SU-DHL-6 (cell line): ENCODE results near the gene HIVEP3.

Experiments
- H2AFZ ChIP-seq: fragments of 200-600 bp; sonication (generic); 2 replicates; pipeline ENCODE4 v1.6.1; 2014; ENCODE audit warnings: low read depth, mild to moderate bottlenecking, moderate library complexity, mixed read lengths, antibody characterized with exemption, low read length; ENCODE audit not compliant: severe bottlenecking
- H3F3A ChIP-seq: fragments of 200-600 bp; shearing (Covaris generic); 2 replicates; pipeline ENCODE4 v1.6.0; 2016; ENCODE audit warnings: antibody characterized with exemption, mild to moderate bottlenecking; ENCODE audit not compliant: insufficient read depth
- H3K27ac ChIP-seq: fragments of 200-600 bp; sonication (generic); 2 replicates; pipeline ENCODE4 v1.5.1; 2016; ENCODE audit warnings: low read depth, mild to moderate bottlenecking, low read length, moderate library complexity, mixed read lengths
- H3K27me3 ChIP-seq: fragments of 200-600 bp; sonication (generic), shearing (Covaris generic); 2 replicates; pipeline ENCODE4 v1.6.0; 2014; ENCODE audit warnings: mild to moderate bottlenecking, low read length
- H3K36me3 ChIP-seq: fragments of 200-600 bp; sonication (generic); 2 replicates; pipeline ENCODE4 v1.6.1; 2014; ENCODE audit warnings: mild to moderate bottlenecking, low read length, mixed read lengths
- H3K4me2 ChIP-seq: fragments of 300-600, 200-600 bp; shearing (Covaris generic), sonication (generic); 2 replicates; pipeline ENCODE4 v1.6.0; 2014; ENCODE audit warnings: low read length, low read depth, mild to moderate bottlenecking; ENCODE audit not compliant: poor library complexity, severe bottlenecking
- H3K4me3 ChIP-seq: fragments of 200-600 bp; sonication (generic); 2 replicates; pipeline ENCODE4 v1.5.1; 2014; ENCODE audit warnings: antibody characterized with exemption, low read length, mild to moderate bottlenecking, mixed read lengths; ENCODE audit not compliant: insufficient read depth, poor library complexity, severe bottlenecking
- H3K79me2 ChIP-seq: fragments of 200-600 bp; sonication (generic); 2 replicates; pipeline ENCODE4 v1.6.1; 2014; ENCODE audit warnings: mild to moderate bottlenecking, low read length, moderate library complexity; ENCODE audit not compliant: insufficient read depth
- H3K9ac ChIP-seq: fragments of 200-600 bp; sonication (generic); 2 replicates; pipeline ENCODE4 v1.7.0; 2014; ENCODE audit warnings: mild to moderate bottlenecking, low read length
- H3K9me2 ChIP-seq: fragments of 200-600 bp; sonication (generic); replicated peaks from 2 replicates; pipeline ENCODE4 v1.6.1; 2014; ENCODE audit warnings: low read length; ENCODE audit not compliant: insufficient read depth
- H3K9me3 ChIP-seq: fragments of 200-600 bp; sonication (generic); 2 replicates; pipeline ENCODE4 v1.6.1; 2014; ENCODE audit warnings: low read length, mixed read lengths; ENCODE audit not compliant: insufficient read depth
- H4K20me1 ChIP-seq: fragments of 200-600 bp; sonication (generic); 2 replicates; pipeline ENCODE4 v1.6.1; 2014; ENCODE audit warnings: low read depth, mild to moderate bottlenecking, antibody characterized with exemption, low read length, moderate library complexity, mixed read lengths
- CTCF ChIP-seq: fragments of 200-600 bp; sonication (generic); IDR thresholded peaks from one replicate; pipeline ENCODE4 v1.5.1; 2017; ENCODE audit warnings: antibody characterized with exemption, mild to moderate bottlenecking, low read length, moderate library complexity; ENCODE audit not compliant: insufficient read depth, poor library complexity, severe bottlenecking
- EZH2phosphoT487 ChIP-seq: fragments of 200-600 bp; sonication (generic), shearing (Covaris generic); conservative IDR thresholded peaks from 2 replicates; pipeline ENCODE4 v1.6.1; 2018; ENCODE audit warnings: mild to moderate bottlenecking, antibody characterized with exemption, low read length, moderate library complexity, mixed read lengths

HIVEP3 gene

GRCh38 chr1:41705798-41706197 is 212.9 kb downstream of the HIVEP3 start:
- H3K4me2 ChIP-seq: no peak overlapping the region
- H3K36me3 ChIP-seq: no peaks in the 10 kb centered on the region
- H3K9ac ChIP-seq: no peak overlapping the region
- H4K20me1 ChIP-seq: no peaks in the 10 kb centered on the region
- no peak overlapping the region for H3K27ac ChIP-seq
- H3K79me2 ChIP-seq: no peaks in the 10 kb centered on the region
- H2AFZ ChIP-seq: no peak overlapping the region
- H3K9me3 ChIP-seq: no peaks in the 10 kb centered on the region
- H3K4me3 ChIP-seq: no peak overlapping the region
- TF ChIP-seq EZH2phosphoT487 (no peak), CTCF (no peak)
- H3K27me3 ChIP-seq: no peaks in the 10 kb centered on the region
- no peaks in the 10 kb centered on the region for H3F3A ChIP-seq
- H3K9me2 ChIP-seq: no peaks in the 10 kb centered on the region

GRCh38 chr1:41704196-41704595 is 214.5 kb downstream of the HIVEP3 start:
- Histone ChIP-seq H2AFZ (no peak overlapping the region), H3K9ac (no peak overlapping the region), H3K27ac (no peak overlapping the region), H4K20me1 (no peaks in the 10 kb centered on the region), H3K9me3 (no peaks in the 10 kb centered on the region), H3K4me2 (no peak overlapping the region), H3K36me3 (no peaks in the 10 kb centered on the region), H3K4me3 (no peak overlapping the region), H3K27me3 (no peaks in the 10 kb centered on the region), H3K79me2 (no peaks in the 10 kb centered on the region), H3K9me2 (no peaks in the 10 kb centered on the region), H3F3A (no peaks in the 10 kb centered on the region)
- no peak for TF ChIP-seq CTCF
- no peak for TF ChIP-seq EZH2phosphoT487

- TF ChIP-seq CTCF (no peak), EZH2phosphoT487 (no peak)
- H3K27ac ChIP-seq: no peak overlapping the region
- H3K4me3 ChIP-seq: no peak overlapping the region
- no peaks in the 10 kb centered on the region for H3K27me3 ChIP-seq
- H3K79me2 ChIP-seq: no peaks in the 10 kb centered on the region
- H2AFZ ChIP-seq: no peak overlapping the region
- H4K20me1 ChIP-seq: no peaks in the 10 kb centered on the region
- no peaks in the 10 kb centered on the region for H3K36me3 ChIP-seq
- no peak overlapping the region for H3K4me2 ChIP-seq
- H3F3A ChIP-seq: no peaks in the 10 kb centered on the region
- H3K9ac ChIP-seq: no peak overlapping the region
- H3K9me3 ChIP-seq: no peaks in the 10 kb centered on the region
- no peaks in the 10 kb centered on the region for H3K9me2 ChIP-seq
Observed at GRCh38 chr1:41702771-41703170, 216.0 kb downstream of the HIVEP3 start.

- H3K9ac ChIP-seq: no peak overlapping the region
- TF ChIP-seq EZH2phosphoT487: no peak
- no peak for TF ChIP-seq CTCF
- H3K27ac ChIP-seq: no peak overlapping the region
- no peaks in the 10 kb centered on the region for H3K36me3 ChIP-seq
- H3K9me2 ChIP-seq: no peaks in the 10 kb centered on the region
- H3K27me3 ChIP-seq: no peaks in the 10 kb centered on the region
- H2AFZ ChIP-seq: no peak overlapping the region
- no peak overlapping the region for H3K4me2 ChIP-seq
- H3F3A ChIP-seq: no peaks in the 10 kb centered on the region
- H3K79me2 ChIP-seq: no peaks in the 10 kb centered on the region
- no peak overlapping the region for H3K4me3 ChIP-seq
- H4K20me1 ChIP-seq: no peaks in the 10 kb centered on the region
- no peaks in the 10 kb centered on the region for H3K9me3 ChIP-seq
Observed at GRCh38 chr1:41700986-41701535, 217.7 kb downstream of the HIVEP3 start.
